ENCODE results near the gene HSDL1. TPM values are rescaled to one million over a fixed set of nuclear protein-coding genes. Genes with fewer than 3 reads are reported as not detected.

Gene HSDL1
- polyA plus RNA-seq, 12 donors: 14.2 to 21.3 (median 19.5) TPM; not detected in 1

DNA sequence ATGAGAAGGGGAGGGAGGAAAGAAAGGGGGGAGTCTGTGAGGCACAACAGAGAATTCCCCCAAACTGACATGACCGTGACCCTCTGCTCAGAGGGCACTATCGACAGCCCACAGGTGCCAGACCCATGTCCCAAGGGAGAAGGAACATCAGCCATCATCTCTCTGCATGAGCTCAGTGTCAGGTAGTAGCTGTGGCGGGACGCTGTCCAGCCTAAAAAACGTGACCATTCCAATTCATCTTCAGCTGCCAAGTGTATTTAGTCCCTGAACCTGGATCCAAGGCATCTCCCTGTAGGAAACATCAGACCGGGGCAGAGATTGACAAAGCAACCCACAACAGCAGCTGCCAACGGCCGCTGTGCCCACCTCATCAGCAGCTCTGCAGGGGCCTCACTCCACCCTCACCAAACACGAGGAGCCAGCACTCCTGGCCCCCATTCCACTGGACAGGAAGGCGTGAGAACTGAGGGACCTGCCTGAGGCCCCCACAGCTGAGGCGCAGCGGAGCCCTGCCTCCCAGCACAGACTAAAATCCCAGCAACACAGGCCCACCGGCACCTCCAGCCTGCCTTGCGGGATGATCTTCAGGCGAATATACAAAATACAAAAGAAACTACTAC is 33.3 kb upstream of the HSDL1 start:
- no peak for DNase-seq

DNA sequence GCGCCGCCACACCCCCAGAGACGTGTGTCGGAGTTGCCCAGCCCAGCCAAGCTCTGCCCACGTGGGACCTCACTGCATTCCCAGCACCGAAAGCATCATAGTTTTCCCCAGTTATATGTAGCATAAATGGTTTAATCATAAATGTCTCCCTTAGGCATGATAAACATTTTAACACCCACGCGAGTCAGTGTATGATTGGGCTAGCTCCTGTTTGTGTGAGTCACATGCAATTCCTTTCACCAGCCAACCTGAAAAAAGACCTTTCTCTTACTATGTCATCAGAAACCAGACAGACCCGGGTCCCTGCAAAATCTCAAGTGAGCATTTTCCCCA is 32.7 kb upstream of the HSDL1 start:
- DNase-seq: no peak

DNA sequence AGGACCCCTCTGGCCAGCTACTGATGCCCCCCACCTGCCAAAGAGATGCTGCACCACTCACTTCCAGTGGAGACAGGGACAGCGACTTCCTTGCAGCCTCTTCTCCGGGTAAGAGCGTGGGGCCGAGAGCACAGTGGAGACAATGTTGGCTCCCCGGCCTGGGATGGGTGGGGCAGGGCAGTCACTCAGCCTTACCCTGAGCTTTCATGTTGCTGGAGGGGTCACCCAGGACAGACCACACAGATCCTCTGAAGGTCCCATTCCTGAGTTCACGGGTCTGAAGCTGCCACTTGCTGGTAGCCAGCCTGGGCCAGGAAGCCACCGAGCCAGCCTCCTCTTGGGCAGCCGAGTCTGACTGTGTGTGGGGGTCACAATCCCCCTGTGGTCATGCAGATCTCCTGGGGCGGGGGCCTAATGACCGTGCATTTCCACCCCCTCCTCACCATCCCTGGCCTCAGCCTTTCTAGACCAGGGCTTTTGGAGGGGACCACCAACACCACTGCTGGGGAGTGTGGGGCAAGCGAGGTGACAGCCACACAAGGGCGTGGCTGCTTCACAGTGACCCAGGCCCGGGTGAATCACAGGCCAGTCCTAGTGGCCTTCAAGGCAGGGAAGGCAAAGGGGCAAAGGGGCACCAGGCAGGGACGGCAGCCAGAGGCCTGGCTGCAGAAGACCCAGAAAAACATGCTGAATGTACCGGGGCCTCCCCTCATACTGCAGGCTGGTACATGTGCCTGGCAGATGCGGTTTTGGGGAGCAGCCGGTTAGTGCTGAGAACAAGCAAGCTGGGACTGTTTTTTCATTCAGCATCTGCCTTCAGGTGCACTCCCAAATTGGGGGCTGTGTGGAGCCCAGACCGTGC is 31.4 kb upstream of the HSDL1 start:
- no peak for DNase-seq

DNA sequence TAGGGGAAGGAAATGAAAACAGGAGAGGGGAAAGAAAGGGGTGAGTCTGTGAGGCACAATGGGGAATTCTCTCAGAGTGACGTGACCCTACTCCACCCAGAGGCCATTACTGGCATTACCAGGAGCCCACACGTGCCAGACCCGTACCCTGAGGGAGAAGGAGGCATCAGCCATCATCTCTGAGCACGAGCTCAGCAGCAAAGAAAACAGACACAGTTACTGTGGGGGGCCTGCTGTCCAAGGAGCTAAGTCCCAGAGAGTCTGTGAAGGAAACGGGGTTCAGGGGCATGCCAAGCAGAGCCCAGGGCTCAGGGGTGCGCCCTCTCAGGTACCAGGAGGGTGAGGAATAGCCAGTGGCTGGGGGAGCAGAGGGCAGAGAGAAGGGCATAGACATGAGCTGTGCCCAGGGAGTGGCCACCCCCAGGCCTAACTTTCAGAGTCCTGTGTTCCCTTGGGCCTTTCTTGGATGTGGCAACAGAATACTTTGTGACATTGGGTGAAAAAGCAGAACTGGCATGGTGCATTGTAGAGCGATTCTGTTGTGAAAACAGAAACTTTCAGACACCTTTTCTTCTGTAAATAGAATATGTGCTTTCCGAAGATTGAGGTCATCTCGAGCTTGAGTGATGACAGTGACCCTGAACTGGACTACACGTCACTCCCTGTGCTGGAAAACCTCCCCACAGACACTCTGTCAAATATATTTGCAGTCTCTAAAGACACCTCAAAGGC is 30.5 kb upstream of the HSDL1 start:
- no peak for DNase-seq

DNA sequence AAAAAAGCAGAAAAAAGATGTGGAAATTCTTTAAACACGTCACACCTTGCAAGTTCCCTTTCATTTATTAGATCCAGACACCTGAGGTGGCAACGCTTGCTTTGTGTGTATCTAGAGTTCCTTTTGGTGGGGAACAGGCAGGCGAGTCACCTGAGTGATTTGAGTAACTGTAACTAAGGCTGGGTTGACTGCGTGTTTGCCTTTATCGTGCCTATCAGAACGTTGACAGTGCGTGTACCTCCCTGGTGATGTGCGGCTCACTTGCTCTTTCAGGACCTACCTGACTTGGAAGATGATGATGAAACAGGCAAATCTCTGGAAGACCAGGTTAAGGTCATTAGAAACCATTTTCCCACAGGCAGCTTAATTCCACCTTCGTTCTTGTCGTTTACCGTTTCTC is 29.4 kb upstream of the HSDL1 start:
- no peak for DNase-seq

DNA sequence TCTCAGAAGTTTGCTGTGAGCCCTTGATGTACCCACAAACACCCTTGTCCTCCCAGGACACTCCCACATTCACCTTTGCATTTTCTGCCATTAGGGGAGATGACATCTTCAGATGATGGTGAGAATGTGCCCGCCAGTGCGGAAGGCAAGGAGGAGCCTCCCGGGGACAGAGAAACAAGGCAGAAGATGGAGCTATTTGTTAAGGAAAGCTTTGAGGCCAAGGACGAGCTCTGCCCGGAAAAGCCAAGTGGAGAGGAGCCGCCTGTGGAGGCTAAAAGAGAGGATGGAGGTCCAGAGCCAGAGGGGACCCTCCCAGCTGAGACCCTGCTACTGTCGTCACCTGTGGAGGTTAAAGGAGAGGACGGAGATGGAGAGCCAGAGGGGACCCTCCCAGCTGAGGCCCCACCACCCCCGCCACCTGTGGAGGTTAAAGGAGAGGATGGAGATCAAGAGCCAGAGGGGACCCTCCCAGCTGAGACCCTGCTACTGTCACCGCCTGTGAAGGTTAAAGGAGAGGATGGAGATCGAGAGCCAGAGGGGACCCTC is 24.9 kb upstream of the HSDL1 start:
- DNase-seq: no peak

DNA sequence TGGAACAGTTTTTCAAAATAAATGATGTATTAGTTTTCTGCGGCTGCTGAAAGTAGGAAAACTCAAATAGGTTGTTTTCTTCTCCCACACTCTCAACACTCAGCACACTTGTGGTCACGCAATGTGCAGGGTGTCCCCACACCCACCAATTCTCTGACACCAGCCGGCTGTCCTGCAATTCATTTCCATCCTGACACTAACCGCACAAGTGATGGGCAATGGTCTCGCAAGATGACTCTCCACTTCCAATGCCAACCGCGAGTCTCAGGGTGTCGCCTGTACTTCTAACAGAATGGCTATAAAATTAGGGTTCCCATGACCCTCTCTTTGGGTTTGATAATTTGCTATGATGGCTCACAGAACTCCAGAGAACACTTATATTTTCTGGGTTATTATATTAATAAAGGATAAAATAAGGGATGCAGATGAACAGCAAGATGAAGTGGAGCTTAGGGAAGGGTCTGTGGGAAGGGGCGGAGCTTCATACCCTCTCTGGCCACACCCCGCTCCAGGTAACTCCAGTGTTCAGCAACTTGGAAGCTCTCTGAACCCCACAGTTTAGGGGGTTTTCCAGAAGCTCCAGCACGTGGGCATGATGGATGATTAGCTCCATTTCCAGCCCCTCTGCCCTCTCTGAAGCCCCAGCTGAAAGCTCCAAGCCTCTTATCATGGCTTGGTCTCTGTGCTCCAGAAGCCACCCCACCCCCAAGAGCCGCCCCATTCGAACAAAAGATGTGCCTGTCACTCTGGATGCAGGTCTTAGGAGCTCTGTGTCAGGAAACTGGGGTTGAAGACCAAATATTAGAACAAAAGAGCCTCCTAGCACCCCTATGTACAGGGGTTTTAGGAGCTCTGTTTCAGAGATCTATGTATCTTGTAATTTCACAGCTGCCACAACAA is 22.1 kb upstream of the HSDL1 start:
- DNase-seq: no peak

DNA sequence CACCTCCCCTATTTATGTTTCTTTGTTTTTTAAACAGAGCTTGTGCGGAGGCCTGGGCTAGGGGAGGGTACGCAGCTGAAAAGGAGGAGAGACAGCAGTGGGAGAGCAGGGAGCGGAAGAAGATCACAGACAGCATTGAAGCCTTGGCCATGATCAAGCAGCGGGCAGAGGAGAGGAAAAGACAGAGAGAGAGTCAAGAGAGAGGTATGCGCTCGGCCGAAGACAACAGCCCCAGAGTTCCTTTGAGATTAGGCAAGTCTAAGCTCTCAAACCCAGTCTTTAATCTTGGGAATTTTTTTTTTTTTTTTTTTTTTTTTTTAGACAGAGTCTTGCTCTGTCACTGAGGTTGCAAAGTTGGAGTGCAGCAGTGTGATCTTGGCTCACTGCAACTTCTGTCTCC is 20.8 kb upstream of the HSDL1 start:
- no peak for DNase-seq

DNA sequence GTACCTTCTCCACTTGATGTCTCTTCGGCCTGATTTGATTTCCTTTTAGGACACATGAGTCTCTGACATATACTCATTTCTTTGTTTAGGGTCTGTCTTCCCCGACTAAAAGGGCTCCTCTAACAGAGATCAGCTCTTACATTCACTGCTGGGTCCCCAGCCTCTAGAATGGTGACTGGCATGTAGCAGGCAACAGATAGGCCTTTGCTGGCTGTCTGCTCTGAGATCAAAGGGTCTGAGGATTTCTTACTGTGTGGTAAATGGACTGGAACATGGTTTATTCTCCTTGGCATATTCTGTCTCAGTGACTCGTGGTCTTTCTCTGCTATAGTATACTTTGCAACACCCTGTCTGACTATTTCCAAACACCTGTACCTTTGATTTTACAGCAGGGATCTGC is 16.8 kb upstream of the HSDL1 start:
- no peak for DNase-seq

DNA sequence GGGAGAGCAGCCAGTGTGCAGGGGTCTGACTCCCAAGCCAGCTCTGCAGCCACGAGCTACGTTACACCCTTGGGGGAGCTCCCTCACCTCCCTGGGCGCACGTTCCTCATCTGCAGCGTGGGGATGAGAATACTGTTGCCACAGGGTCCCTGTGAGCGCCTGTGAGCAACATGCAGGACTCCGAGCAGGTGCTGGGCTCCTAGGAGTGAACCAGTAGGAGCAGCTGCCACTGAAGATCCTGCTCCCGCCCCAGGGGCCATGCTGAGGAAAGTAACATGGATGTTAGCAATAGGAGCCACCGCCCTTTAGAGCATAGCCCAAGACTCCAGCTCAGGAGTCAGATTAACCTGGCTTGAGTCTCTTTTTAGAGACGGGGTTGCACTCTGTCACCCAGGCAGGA is 16.1 kb upstream of the HSDL1 start:
- no peak for DNase-seq

DNA sequence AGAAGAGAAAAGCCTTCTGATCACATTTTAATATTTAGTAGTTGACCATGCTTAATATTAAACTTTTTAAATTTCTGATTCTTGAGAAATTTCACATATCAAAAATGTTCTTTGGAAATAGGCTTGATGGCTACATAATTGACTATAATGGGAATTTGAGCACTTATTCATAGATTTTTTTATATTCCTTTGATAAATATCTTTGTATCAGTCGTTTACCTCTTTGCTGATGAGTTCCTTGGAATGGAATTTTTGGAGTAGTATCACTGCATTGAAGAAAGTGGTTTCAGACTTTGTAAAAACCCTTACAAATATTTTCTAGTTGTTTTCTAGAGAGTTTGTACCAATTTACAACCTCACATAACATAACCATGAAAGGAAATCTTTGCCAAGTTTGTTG is 14.8 kb upstream of the HSDL1 start:
- no peak for DNase-seq

DNA sequence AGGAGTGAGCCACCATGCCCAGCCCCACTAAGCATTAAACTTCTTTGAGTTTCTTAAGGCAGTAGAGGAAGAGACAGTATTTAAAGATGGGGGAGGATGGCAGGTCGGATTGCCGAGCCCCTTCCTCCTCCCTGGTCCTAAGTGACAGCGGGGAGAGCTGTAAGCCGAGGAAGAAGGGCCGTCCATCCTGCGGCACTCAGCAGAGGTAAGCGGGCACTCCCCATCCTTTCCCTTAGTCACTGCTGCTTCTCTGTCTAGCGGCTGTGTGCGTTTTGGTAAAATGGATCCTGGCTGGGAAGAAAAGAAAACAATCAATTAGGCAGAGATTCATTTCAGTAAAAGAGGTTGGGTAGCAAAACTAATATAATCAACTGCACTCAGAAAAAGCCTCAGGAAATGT is 14.0 kb upstream of the HSDL1 start:
- no peak for DNase-seq

DNA sequence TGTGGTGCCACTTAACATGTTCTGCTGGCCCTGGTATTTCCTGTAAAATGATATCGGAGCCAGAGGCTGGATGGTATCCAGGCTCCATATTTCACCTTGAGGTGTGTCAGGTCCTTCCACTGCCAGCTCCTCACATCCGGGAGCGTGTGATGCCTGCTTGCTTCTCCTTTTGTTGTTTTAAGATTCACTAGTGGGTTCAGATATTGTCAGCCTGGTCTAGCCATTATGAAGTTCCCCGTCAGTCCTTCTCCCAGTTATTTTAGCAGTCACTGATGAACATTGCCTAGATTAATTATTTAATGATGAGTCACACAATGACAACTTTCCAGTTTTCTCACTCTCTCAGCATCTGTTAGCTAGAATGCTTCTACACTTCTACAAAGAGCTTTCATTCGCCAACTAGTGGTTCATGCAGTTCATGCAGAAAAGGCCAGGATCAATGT is 11.4 kb upstream of the HSDL1 start:
- no peak for DNase-seq

DNA sequence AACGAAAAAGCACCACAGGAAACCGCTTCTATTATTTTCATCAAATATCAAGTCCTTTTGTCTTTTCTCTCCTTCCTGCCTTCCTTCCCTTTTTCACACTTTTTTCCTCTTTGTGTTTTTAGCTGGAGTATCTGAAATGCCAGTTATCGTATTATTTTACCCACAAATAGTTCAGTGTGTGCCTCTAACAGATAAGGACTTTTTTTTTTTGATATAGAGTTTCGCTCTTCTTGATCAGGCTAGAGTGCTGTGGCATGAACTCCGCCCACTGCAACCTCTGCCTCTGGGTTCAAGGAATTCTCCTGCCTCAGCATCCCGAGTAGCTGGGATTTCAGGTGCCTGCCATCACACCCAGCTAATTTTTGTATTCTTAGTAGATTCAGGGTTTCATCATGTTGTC is 10.8 kb upstream of the HSDL1 start:
- no peak for DNase-seq

DNA sequence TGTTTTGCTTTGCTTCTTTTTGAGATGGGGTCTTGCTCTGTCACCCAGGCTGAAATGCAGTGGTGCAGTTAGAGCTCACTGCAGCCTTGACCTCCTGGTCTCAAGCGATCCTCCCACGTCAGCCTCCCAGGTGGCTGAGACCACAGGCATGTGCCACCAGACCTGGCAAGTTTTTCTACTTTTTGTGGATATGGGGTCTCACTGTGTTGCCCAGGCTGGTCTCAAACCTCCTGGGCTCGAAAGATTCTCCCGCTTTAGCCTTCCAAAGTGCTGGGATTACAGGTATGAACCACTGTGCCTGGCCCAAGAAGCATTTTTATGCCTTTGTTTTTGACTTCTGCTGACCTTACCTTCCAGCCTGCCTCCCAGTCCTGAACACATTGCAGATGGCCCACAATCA is 10.2 kb upstream of the HSDL1 start:
- no peak for DNase-seq

DNA sequence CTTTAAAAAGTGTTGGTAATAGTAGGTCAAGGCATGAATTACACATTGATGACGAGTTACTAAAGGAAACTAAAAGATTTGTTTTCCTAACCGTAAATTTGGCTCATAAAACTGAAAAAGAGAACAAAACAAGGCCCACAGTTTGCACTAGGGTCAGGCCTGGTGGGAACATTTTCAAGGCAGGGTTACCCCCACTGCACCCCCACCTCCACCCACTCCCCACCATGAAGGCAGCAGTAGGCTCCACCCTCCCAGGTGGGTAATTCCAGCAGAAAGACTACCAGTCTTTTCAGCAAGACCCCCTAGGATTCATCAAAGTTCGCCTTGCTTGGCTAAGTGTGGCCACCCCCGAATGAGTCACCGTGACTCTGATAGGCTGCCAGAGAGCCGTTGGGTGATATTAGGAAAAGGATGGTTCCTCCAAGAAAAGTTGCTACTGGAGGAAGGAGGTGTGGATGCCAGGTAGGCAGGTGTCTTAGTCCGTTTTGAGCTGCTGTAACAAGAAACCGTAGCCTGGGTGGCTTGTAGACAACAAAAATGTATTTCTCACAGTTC is 8.8 kb upstream of the HSDL1 start:
- DNase-seq: no peak

DNA sequence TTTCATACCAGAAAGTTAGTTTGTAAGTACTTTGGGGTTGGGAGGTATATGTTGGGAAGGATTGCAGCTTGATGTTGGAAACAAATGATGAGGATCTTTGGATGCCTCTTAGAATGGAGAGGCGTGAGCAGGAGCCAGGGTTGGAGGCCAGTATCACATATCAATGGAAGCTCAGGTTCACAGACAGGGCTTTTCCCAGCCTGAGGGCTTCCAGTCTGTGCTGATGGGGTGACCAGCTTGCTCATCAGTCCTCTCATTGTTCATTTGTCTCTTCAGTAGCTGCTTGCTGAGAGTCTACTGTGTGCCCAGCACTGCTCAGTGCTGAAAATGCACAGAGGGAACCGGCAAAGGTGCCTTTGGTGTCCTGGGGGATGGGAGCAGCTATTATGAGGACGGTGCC is 5.9 kb upstream of the HSDL1 start:
- no peak for DNase-seq

DNA sequence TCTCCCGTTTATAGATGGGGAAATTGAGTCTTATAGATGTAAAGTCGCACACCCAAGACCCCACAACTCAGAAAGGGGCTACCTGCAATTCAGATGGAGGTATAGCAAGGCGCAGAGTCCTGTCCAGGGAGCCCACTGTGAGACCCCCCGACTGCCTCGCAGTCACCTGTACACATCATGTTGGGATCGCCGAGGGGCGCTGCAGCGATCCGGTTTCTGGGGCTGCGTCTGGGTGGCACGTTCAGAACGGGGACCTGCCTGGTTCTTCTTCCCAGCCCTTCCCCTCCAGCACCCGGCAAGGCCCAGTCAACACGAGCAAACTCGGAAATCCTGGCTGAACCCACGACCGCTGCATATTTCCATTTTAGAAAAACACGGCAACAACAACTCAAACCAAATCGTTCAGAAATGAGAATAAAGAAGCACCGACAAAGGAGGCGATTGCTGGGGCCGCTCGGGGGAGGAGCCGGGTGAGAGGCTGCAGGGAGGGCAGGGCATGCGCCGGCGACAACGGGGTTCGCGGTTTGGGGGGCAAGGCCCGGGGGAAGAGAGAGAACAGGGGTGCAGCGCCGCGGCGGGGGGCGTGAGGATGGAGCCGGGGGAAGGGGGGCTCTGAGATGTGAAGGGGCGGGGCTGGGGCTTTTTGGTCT is 643 bp downstream of the HSDL1 start:
- peak; percentile 22 for DNase-seq

DNA sequence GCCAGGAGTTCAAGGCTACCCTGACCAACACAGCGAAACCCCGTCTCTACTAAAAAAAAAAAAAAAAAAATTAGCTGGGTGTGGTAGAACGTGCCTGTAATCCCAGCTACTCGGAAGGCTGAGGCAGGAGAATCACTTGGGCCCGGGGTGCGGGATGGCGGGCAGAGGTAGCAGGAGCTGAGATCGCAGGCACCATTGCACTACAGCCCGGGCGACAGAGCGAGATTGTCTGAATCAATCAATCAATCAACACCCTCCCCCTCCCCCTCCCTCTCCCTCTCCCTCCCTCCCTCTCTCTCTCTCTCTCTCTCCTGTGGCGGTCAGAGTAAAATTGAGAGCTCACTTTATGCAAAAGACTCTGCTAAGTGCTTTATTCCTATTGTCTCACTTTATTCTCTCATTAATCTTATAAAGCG is 1.2 kb downstream of the HSDL1 start:
- no peak for DNase-seq

DNA sequence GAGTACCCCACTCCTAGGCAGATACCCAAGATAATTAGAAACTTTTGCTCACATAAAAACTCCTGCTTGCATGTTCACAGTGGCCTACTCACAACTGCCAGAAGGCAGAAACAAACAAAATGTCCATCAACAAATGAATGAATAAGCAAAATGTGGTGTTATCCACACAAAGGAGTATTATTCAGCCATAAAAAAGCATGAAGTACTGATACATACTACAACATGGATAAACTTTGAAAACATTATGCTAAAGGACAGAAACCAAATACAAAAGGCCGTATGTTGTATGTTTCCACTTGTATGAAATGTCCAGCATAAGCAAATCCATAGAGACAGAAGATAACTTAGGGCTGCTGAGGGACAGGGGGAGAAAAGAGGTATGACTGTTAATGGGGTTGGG is 1.9 kb downstream of the HSDL1 start:
- no peak for DNase-seq

DNA sequence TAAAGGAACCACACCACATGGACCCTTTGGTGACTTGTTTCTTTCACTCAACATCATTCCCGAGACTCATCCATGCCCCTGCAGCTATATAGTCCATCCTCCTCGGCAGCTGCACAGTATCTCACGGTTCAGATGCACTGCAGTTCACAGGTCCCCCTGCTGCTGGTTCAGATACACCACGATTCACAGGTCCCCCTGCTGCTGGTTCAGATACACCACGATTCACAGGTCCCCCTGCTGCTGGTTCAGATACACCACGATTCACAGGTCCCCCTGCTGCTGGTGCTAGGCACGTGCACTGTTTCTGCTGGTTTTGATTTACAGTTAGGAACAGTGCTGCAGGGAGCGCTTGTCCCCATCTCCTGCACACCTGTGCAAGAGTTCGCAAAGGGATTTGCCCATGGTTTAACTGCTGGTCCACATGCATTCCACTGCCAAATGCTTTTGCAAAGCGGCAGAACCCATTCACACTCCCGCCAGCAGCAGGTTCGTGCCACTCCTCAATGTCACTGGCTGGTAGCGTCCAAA is 3.8 kb downstream of the HSDL1 start:
- DNase-seq: no peak

Data from muscle of arm (tissue), 12 donors.